Measurements from ENCODE around the gene PLET1.

- no peak for TF ChIP-seq CTCF (IDR thresholded peaks at IDR 0.05)
- TF ChIP-seq POLR2A (IDR thresholded peaks at IDR 0.05) = no peak
Measured at GRCh38 chr11:112221274-112221835, 39.3 kb downstream of the PLET1 start.
